Activated CD4-positive, alpha-beta T cell treated with anti-CD3 and anti-CD28 coated beads, Interleukin-2, amount 50 U/mL, for 48 hours (primary cell): Measurements from ENCODE around the gene CCDC50.
A peak's percentile ranks its signal among the peaks of the same experiment; 100 is the strongest.

ENCODE experiments used
- DNase-seq, 2 experiments: peaks; one replicate each; pipeline ENCODE4 v3.0.0-alpha.2; 2020

The CCDC50 gene, protein sequence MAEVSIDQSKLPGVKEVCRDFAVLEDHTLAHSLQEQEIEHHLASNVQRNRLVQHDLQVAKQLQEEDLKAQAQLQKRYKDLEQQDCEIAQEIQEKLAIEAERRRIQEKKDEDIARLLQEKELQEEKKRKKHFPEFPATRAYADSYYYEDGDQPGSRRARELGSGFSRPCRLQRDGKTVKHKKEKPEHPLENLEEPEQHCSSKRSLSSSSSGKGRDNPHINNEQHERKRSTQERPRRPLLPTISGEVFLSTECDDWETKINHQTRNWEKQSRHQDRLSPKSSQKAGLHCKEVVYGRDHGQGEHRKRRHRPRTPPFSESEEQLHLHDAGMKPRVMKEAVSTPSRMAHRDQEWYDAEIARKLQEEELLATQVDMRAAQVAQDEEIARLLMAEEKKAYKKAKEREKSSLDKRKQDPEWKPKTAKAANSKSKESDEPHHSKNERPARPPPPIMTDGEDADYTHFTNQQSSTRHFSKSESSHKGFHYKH

DNA sequence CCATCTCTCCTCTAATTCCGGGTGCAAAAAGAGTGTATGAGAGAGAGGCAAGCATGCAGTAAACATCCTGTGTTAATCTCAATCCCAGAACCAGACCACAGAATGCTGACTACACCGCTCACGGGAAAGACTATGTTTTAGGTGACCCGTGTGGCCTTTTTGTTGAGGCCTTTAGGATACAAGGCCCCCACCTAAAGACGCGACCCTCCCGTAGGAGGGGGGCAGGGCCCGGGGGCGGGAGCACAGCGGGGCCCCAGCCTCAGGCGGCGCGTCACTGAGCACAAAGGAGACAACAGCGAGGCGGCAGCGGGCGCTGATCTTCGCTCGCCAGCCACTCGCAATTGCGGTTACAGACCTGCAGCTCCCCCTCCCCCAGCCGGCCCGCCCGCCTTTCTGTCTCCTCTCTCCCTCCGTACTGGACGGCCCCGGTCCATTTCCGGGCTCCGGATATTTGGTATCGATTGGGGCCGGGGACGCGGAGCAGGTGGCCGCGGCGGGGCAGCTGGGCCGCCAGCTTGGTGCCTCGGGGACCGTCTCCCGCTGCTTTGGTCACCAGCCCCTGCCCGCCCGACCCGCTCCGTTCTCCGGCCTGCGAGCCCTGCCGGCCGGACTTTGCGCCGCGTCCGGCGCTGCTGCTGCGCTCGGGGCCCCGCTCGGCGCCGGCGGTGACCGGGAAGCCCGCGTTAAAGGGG lies at the start of gene CCDC50:
CCDC50 (plus strand) TSS at position 433 of the 692 bp plus-strand sequence. CDS start 281 bp downstream, outside the sequence.
- DNase-seq, result peak; percentile 53 to 63

DNA sequence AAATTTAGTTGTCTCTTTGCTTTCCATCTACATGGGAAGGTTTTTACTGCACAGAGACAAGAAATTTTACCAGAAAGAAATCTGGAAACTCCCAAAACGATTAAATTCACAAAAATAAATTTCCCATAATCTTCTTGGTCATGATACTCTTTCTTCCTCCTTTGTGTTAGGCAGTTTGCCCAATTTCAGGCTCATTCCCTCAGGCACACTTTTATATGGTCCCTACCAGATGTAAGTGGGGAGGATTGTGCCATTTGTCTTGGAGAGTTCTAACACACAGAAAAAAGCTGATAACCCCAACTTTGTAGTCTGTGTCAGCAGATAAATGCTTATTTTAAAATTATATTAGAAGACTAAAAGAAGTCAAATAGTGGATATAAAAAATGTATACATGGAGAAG lies 49.1 kb upstream of the CCDC50 start:
- DNase-seq, result no peak

DNA sequence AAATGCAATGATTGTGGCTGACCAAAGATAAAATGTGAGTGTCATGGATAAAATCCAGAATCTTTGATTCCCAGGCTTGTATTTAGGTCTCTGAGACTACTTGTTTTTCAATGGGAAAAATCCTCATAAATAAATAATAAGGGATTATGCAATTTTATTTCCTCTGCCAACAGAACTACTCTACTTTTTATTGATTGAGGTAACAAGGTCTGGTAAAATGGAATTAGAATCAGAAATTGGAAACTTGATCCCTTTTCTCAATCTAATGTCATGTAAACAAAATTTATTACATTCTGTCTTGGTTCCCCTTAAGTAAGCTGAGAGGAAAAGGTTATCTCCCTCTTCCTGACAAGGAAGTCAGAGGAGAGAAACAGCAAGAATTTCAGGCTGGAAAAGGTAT lies 48.3 kb upstream of the CCDC50 start:
- no peak for DNase-seq

DNA sequence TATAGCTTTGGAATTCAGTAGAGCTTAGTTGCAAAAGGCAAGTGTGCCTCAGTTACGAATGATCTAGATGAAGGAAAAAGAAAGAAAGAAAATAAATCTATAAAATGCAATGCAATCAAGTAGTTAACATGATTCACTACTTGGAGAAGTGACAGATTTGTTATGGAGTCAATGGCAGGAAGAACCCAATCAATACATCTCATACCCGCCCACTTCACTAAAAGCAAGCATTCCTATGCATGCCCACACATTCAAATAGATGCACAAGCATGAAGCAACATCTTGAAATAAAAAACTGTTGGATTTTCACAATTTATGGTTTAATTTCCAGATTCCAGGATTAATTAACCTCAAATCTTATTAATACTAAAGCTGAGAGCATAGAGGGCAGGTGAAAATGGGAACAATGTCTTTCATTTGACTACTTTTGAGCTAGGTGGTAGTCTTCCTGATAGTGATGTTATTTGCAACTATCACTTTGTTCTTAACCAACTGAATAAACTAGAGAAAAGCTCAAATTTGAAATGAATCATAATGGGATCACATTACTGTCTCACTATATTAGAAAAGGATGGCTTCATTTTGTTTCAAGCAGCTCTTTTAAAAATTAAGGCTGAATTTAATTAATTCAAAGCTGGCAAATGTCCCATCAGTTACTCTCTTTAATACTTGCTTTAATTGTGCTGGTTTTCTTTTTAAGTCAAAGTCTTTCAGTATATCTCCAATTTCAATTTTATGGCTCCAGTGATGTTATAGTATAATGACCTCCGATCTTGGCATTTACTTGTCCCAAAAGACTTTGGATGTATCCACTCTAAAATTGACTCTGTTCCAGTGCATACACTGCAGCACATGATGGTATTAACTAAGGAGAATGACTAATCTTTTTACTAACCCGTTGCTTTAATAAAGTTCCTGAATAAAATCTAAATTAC lies 46.7 kb upstream of the CCDC50 start:
- DNase-seq, result no peak

DNA sequence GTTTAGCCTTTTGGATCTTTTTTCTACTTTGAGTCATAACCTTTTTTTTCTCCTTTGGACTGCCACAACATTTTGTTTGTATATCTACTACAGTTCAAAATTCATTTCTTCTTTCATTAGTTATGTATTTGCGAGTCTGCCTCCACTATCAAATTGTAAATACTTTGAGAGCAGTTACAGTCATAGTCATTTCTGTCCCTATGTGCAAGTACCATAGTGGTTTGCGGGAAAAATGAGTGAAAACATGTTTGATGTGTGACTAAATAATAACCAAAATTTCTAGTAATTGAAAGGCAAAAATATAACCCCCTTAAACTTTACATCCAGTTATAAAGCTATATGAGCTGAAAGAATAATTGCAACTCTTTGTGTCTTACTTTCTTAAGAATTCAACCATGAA lies 45.8 kb upstream of the CCDC50 start:
- no peak for DNase-seq

DNA sequence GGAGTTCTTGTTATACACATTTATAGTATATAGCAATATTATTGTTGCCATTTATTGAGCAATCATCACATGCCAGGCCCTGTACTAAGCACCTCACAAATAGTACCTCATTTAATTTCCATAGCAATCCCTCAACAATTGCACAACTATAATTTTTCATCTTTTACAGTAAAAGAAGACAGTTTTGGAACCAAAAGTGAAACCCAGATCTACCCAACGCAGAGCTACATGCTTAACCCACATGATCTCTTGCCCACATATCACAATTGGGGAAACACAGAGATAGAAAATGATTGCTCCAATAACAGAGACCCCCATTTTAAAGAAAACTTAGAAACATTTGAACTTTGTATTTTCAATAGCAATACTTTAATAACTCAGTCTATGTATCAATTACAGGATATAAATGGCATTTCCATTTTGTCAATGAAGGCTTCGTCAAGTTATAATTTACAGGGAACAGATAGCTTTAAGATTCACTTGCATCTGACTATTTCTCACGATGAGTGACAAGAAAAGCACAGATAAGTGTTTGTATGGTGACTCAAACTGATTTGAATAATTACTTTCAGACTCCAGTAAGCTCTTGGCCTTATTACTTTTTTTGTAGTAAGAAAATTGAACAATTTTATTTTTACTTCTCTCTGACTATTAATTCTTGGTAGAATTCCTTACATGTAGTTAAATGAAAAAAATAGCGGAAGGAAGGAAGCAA lies 38.7 kb upstream of the CCDC50 start:
- no peak for DNase-seq

DNA sequence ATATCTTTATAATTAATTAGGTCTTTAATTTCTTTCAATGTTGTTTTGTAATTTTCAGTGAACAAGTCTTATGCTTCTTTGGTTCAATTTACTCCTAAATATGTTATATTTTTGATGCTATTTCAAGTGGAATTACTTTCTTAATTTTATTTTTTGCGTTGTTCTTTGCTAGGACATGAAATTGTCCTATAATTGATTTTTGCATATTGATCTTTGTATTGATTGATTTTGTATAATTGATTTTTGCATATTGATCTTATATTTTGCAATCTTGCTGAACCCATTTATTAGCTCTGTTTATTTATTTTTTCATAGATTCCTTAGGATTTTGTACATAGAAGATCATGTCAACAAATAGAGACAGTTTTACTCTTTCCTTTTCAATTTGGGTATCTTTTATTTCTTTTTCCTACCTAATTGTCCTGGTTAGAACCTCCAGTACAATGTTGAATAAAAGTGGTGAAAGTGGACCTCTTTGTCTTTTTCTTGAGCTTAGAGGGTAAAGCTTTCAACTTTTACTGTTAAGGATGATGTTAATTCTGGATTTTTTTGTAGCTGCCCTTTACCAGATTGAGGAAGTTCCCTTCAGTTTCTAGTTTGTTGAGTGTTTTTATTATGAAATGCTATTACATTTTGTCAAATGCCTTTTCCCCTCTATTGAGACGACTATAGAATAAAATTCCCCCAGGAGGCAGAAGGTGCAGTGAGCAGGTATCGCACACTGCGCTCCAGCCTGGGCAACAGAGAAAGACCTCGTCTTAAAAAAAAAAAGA lies 36.8 kb upstream of the CCDC50 start:
- no peak for DNase-seq

DNA sequence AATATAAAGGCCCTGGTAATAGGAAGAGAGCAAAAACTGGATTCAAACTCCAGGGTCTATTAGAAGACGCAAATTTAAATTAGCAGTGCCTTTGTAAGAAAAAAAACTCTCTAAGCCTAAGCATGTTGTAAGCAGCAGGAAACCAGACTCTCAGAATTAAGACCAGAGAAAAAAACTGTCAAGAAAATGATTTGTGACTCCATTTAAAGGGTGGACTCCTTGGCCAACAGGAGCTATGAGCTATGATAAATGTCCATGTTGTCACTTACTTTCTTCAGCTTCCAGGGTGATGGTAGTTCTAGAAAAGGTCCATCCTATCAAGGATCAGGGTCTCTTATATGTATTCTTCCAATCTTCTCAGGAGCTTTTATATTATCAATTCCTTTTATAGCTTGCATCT lies 34.9 kb upstream of the CCDC50 start:
- no peak for DNase-seq

DNA sequence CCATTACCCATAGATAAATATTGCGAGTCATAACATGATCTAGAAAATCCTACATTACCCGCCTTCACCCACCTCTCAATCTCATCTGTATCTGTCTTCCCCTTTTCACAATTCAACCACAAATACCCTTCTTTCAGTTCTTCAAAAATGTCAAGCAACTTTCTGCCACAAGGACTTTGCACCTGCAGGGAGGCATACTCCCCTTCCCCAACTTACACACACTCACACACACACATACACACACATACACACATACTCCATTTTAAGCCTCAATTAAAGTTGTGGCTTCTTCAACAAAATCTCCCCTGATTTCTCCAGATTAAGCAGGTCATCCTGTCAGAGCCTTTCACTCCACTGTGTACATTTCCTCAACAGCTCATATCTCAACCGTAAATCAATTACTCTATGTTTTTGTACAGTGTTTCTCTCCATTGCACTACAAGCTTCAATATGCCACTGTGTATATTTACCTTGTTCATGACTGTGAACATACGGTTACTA lies 33.1 kb upstream of the CCDC50 start:
- DNase-seq, result no peak

DNA sequence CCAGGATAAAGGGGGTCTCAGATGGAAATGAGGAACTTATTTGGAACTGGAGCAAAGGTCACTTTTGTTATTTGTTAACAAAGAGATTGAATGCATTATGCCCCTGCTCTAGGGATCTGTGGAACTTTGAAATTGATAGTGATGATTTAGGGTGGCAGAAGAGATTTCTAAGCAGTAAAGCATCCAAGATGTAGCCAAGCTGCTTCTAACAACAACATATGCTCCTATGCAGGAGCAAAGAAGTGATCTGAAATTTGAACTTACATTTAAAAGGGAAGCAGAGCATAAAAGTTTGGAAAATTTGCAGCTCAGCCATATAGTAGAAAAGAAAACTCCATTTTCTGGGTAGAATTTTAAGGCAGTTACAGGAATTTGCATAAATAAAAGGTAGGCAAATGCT lies 30.3 kb upstream of the CCDC50 start:
- DNase-seq, result no peak

DNA sequence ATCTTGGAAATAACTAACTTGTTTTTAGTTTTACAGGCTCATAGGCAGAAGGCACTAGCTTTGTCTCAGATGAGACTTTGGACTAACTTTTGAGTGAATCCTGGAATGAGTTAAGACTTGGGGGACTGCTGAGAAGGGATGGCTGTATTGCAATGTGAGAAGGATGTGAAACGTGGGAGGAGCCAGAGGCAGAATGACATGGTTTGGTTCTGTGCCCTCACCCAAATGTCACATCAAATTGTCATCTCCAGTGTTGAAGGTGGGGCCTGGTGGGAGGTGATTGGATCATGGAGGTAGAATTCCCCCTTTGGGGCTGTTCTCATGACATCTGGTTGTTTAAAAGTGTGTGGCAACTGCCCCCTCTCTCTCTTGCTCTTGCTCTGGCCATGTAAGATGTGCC lies 28.8 kb upstream of the CCDC50 start:
- DNase-seq, result no peak

DNA sequence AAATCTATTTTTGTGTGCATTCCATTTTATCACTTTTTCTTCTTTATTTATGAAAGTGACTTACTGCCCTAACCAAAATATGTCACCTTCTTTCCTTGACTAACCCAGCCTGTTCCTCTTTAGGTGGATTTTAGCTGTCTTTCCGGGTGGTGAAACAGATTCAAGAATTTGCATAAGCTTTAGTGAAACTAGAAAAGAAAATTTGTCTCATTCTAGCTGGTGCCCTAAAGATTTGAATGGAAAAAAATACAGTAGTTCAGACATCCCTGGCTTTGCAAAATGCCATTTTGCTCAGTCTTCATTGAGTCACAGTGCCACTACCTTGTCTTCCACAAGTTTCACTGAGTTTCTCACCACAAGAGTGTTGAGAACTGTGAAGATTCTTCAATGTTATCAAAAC lies 28.2 kb upstream of the CCDC50 start:
- DNase-seq, result no peak

DNA sequence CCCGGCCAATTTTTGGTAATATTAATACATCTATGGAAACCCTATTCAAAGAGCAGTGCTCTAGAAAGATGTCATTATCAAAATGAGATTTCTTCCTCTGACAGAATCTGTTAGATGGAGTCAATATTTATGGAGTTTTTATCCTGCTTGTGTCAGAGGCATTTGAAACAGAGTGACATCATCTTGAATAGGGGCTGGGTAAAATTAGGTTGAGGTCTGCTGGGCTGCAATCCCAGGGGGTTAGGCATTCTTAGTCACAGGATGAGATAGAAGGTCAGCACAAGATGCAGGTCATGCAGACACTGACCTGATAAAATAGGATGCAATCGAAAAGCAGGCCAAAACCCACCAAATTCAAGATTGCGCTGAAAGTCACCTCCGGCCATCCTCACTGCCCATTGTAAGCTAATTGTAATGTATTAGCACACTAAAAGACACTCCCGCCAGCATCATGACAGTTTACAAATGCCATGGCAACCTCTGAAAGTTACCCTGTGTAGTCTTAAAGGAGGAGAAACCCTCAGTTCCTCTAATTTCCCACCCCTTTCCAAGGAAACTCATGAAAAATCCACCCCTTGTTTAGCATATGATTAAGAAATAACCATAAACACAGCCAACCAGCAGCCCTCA lies 27.3 kb upstream of the CCDC50 start:
- no peak for DNase-seq

DNA sequence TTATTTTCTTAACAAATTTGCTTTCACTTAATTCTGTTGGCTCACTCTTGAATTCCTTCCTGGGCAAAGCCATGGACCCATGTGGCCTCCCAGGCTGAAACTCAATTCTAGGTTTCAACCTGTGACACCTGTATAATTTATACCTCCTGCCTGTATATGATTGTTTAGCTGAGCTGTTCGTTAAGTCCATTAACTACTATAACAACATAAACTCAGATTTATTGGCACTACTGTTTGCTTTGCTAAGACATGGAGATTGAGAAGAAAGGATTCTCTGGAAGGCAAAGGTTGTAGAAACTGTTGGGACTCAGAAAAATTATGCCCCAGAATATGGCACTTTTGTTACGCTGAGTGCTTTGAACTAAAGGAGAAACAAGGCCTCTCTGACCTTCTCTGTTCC lies 26.7 kb upstream of the CCDC50 start:
- DNase-seq, result no peak

DNA sequence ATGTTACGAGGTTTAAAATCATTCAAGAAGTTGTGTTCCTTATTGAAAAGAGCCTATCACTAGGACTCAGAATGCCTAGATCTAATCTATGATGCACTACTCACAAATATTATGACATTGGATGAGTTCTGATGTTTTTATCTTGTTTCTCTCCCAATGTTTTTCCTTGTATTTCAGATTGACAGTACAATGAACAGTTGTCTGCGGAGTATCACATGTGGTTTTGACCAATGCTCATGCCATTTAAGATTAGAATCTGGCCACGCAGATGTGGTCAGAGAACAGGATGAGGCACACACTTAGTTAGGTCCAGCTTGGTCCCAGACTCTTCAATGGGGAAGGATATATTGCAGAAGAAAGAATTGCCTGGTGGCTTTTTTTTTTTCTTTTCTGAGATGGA lies 25.6 kb upstream of the CCDC50 start:
- DNase-seq, result no peak

DNA sequence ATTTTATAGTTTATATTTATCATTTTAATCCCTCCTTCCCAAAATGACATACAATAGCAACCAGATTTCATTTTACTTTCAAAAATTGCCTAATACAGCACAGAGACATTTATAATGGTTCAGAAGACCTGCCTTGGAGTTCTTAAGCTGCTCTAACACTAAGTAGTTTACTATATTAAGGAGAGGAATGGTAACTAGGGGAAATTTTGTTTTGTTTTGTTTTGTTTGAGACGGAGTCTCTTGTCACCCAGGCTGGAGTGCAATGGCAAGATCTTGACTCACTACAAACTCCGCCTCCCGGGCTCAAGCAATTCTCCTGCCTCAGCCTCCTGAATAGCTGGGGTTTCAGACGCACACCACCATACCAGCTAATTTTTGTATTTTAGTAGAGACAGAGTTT lies 22.8 kb upstream of the CCDC50 start:
- DNase-seq, result no peak

DNA sequence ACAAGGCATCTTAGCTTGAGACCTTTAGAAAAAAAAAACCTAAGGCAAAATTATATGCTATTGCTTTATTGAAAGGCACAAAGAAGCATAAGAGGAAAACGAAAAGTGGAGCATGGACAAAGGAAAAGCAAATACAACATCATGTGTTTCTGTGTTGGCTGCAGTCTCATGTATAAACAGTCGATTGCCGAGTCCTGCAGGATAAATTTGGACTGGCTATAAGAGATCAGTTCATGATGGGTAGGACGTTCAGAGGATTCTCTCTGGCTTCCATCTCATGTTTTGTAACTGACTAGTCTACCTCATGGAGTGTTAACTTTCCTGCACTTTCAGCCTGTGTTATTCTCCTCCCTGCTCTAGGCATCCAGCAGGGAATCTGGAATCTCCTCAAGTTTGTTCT lies 21.9 kb upstream of the CCDC50 start:
- no peak for DNase-seq

DNA sequence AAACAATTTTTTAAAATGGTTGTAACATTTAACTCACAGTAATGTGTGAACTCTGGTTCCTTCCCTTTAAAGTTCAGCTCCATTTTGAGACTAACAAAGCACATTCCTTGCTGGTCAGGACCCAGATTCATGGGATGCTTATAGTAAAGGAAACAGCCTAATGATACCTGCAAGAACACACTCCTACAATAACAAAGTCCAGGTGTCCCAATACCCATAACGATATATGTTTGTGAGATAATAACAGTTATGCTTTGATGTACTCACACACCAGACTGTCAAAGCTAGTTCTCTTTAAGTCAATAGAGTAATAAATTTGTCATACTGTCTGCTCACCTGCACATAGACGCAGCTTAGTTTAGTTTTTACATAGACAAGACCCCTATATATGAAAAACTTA lies 15.9 kb upstream of the CCDC50 start:
- DNase-seq, result no peak

DNA sequence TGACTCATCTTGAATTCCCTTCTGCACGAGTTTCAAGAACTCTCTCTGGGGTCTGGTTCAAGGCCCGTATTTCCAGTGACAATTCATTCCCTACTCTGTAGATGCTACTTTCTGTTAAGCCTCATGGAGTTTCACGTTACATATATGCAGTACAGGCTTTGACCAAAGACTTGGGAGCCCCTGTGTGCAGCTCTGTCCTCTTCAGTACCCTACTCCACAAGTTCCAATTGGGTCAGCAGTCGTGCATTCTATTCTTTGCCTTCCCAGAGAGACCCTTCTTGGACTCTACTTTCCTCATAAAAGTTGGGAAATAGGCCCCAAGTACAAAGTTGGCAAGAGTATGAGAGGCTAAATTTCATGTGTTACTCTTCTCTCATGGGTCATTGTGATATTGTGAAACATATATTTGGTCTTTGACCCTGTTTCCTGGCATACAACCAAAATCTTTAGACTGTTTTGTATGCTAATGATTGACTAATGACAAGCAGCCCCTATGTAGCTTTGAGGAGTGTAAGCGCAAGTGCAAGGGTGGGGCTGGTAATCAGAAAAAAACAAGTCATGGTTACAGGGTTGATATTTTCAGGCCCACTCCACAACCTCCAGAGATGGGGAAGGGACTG lies 15.0 kb upstream of the CCDC50 start:
- no peak for DNase-seq

DNA sequence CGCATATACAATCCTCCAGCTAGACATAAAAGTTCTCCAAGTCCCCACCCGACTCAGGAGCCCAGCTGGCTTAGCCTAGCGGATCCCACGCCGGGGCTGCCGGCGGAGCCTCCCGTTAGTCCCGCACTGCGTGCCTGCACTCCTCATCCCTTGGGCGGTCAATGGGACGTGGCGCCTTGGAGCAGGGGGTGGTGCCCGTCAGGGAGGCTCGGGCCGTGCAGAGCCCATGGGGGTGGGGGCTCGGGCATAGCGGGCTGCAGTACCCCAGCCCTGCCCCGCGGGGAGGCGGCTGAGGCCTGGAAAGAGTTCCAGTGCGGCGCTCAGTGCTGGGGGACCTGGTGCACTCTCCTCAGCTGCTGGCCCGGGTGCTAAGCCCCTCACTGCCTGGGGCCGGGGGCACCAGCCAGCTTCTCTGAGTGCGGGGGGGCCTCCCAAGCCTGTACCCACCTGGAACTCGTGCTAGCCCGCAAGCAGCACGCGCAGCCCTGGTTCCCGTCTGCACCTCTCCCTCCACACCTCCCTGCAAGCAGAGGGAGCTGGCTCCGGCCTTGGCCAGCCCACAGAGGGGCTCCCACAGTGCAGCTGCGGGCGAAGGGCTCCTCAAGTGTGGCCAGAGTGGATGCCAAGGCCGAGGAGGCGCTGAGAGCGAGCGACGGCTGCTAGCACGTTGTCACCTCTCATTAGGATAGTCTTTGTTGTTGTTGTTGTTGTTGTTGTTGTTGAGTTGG lies 12.2 kb upstream of the CCDC50 start:
- no peak for DNase-seq
